ENCODE measurements around the gene STK11. TPM values are rescaled to one million over a fixed set of nuclear protein-coding genes. Genes with fewer than 3 reads are reported as not detected.
A peak's percentile ranks its signal among the peaks of the same experiment; 100 is the strongest.

The STK11 gene
- total RNA-seq, 1 donor from 2014 or later, result 27.4 TPM

DNA sequence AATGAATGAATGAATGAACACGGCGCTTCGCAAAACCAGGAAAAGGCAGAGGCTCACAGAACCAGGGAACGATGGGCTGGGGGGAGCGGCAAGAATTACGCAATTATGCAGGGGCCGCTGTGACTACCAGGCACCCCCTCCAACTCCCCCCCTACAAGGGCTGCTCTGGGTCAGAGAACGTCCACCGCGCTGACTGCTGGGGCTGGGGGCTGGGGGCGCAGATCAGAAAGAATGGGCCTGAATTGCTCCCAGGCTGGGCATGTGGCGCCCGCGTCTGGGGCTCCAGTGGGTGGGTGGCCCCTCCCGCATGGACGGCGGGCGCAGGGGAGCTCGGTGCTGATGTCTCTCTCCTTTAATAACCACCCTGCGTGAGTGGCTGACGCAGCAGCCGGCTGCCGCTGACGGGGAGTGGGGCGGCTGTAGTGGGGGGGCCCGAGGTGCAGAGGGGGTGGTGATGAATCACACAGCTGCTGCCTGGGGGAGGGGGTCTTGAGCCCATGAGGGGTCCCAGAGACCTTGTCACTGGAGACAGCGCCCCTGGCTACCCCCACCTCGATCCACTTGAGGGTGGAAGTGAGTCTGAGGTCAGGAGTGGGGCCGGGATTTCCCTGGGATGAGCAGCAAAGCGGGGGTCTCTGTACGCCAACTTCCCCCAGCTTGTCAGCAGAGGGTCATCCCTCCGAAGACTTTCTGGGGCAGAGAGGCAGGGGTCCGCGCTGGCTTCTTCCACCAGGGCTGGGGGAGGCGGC is 62.1 kb downstream of the STK11 start:
- no peaks in the 10 kb centered on the region for H3K9me3 Mint-ChIP-seq
- H3K4me3 Mint-ChIP-seq, result peak overlapping the region; percentile 85
- H3K27me3 Mint-ChIP-seq (ENCODE audit: insufficient read depth, low read depth), result peaks cover 28% of the 10 kb centered on the region
- Histone ChIP-seq H3K36me3 (peaks cover 5% of the 10 kb centered on the region), H3K79me2 (ENCODE audit: low read depth) (peaks cover 33% of the 10 kb centered on the region), H3K9me3 (ENCODE audit: low read depth) (no peaks in the 10 kb centered on the region), H3K4me1 (peaks cover 56% of the 10 kb centered on the region), H4K20me1 (ENCODE audit: low read depth) (peaks cover 36% of the 10 kb centered on the region), H3K4me3 (peak overlapping the region; percentile 62), H2AFZ (replicated peaks) (no peak overlapping the region), H3K4me2 (peak overlapping the region; percentile 78), H3F3A (ENCODE audit: low read depth) (peaks cover 72% of the 10 kb centered on the region), H3K27ac (no peak overlapping the region), H3K27me3 (peaks cover 14% of the 10 kb centered on the region), H3K9ac (no peak overlapping the region)
- peaks cover 74% of the 10 kb centered on the region for H3K4me1 Mint-ChIP-seq
- H3K36me3 Mint-ChIP-seq, result peaks cover 17% of the 10 kb centered on the region
- DNase-seq (ENCODE audit: low spot score), result peak; percentile 53
- H3K27ac Mint-ChIP-seq, result no peak overlapping the region
- TF ChIP-seq EZH2 (IDR thresholded peaks at IDR 0.05) (no peak), EZH2phosphoT487 (IDR thresholded peaks at IDR 0.05) (no peak)
- TF ChIP-seq, protein P1, sequence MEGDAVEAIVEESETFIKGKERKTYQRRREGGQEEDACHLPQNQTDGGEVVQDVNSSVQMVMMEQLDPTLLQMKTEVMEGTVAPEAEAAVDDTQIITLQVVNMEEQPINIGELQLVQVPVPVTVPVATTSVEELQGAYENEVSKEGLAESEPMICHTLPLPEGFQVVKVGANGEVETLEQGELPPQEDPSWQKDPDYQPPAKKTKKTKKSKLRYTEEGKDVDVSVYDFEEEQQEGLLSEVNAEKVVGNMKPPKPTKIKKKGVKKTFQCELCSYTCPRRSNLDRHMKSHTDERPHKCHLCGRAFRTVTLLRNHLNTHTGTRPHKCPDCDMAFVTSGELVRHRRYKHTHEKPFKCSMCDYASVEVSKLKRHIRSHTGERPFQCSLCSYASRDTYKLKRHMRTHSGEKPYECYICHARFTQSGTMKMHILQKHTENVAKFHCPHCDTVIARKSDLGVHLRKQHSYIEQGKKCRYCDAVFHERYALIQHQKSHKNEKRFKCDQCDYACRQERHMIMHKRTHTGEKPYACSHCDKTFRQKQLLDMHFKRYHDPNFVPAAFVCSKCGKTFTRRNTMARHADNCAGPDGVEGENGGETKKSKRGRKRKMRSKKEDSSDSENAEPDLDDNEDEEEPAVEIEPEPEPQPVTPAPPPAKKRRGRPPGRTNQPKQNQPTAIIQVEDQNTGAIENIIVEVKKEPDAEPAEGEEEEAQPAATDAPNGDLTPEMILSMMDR (IDR thresholded peaks at IDR 0.05), result no peak

DNA sequence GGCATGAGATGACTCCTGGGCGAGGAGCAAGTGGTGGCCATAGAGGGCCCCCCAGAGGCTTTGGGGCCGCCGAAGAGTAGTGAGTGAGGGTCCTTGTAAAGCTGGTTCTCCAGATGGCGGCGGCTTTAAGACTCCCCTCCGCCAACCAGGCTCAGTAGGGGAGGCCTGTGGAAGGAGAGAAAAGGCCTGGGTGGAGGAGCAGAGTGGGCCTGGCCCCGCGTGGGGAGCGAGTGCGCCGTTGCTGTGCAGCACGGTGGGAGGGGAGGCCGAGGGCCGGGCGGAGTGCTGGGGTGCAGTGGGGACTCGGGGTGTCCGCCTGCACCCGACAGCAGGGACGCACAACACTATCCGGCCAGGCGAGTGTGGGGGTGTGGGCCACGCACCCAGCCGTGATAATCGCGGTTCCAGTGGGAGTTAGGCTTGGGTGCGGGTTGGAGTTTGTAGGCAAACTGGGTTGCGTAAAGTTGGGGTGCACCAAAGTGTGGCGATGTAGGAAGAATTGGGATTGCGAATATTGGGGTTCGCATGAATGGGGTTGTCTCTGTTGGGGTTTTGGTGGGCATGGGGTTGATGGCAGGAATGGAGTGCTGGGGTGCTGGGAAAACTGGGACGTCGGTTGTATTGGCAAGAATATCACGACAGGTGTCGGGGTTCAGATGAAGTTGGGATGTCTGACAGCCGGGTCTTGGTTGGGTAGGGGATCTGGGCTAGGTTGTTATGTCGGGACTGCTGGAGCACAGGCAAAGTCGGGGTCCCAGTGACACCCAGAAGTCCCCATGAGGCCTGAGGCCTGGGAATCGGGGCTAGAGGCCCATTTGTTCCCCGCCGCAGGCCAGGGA is 62.9 kb downstream of the STK11 start:
- Histone ChIP-seq H3K27me3 (peaks cover 14% of the 10 kb centered on the region), H2AFZ (replicated peaks) (no peak overlapping the region), H3K4me2 (peak overlapping the region; percentile 78), H3F3A (ENCODE audit: low read depth) (peaks cover 80% of the 10 kb centered on the region), H3K27ac (no peak overlapping the region), H3K4me3 (peak overlapping the region; percentile 74), H3K4me1 (peaks cover 58% of the 10 kb centered on the region), H3K36me3 (peaks cover 5% of the 10 kb centered on the region), H3K79me2 (ENCODE audit: low read depth) (peaks cover 41% of the 10 kb centered on the region), H4K20me1 (ENCODE audit: low read depth) (peaks cover 44% of the 10 kb centered on the region), H3K9ac (no peak overlapping the region), H3K9me3 (ENCODE audit: low read depth) (no peaks in the 10 kb centered on the region)
- Mint-ChIP-seq H3K36me3 (peaks cover 22% of the 10 kb centered on the region), H3K27me3 (ENCODE audit: insufficient read depth, low read depth) (peaks cover 28% of the 10 kb centered on the region), H3K4me1 (peaks cover 71% of the 10 kb centered on the region), H3K4me3 (peak overlapping the region; percentile 85), H3K27ac (peak overlapping the region; percentile 70), H3K9me3 (no peaks in the 10 kb centered on the region)
- DNase-seq (ENCODE audit: low spot score), result peak; percentile 58
- TF ChIP-seq, protein P1 (IDR thresholded peaks at IDR 0.05), result no peak
- TF ChIP-seq EZH2phosphoT487 (IDR thresholded peaks at IDR 0.05), result no peak
- no peak for TF ChIP-seq EZH2 (IDR thresholded peaks at IDR 0.05)

DNA sequence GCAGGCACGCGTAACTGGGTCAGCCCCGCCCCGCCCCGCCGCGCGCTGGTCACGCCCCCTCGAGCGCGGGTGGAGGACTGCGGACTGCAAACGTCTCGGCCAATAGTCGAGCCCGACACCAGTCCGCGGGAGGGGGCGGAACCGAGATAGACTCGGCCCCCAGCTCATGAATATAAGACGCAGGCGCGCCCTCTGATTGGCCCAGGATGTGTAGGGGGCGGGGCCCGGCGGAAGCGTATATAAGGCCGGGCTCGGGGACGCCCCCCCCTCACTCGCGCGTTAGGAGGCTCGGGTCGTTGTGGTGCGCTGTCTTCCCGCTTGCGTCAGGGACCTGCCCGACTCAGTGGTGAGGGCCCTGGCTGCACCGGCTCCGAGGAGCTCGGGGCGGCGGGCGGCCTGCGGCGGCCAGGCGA is 63.5 kb downstream of the STK11 start, which contains the start of gene CIRBP:
Gene CIRBP, plus strand, starts transcription at position 268 of the 413 bp plus-strand sequence. CDS start 1,602 bp downstream, outside the sequence.
- H3K27ac Mint-ChIP-seq, result peak within 1 kb of the TSS; percentile 70
- H3K4me1 Mint-ChIP-seq, result peaks cover 74% of the 10 kb centered on the region
- Histone ChIP-seq H3K4me1 (peaks cover 59% of the 10 kb centered on the region), H3K9ac (peak within 1 kb of the TSS; percentile 77), H3K9me3 (ENCODE audit: low read depth) (no peaks in the 10 kb centered on the region), H4K20me1 (ENCODE audit: low read depth) (peaks cover 50% of the 10 kb centered on the region), H3K79me2 (ENCODE audit: low read depth) (peaks cover 47% of the 10 kb centered on the region), H3K4me2 (peak within 1 kb of the TSS; percentile 99), H2AFZ (replicated peaks) (no peak within 1 kb of the TSS), H3K4me3 (peak within 1 kb of the TSS; percentile 74), H3F3A (ENCODE audit: low read depth) (peaks cover 86% of the 10 kb centered on the region), H3K27me3 (peaks cover 14% of the 10 kb centered on the region), H3K36me3 (peaks cover 5% of the 10 kb centered on the region), H3K27ac (peak within 1 kb of the TSS; percentile 98)
- H3K36me3 Mint-ChIP-seq, result peaks cover 27% of the 10 kb centered on the region
- H3K27me3 Mint-ChIP-seq (ENCODE audit: insufficient read depth, low read depth), result peaks cover 34% of the 10 kb centered on the region
- H3K4me3 Mint-ChIP-seq, result peak within 1 kb of the TSS; percentile 90
- TF ChIP-seq, protein P1 (IDR thresholded peaks at IDR 0.05), result no peak
- TF ChIP-seq EZH2 (IDR thresholded peaks at IDR 0.05) (no peak), EZH2phosphoT487 (IDR thresholded peaks at IDR 0.05) (no peak)
- H3K9me3 Mint-ChIP-seq, result no peaks in the 10 kb centered on the region
- DNase-seq (ENCODE audit: low spot score), result peak; percentile 100
